Pancreas (tissue), 10 donors: ENCODE measurements around the gene RNF214. TPM values are rescaled to one million over a fixed set of nuclear protein-coding genes. Genes with fewer than 3 reads are reported as not detected.
A peak's percentile ranks its signal among the peaks of the same experiment; 100 is the strongest.

ENCODE experiments used
- ATAC-seq, 4 donors: fragments of 200-7000 bp; cut with Tn5 transposase; one replicate each; pipeline versions ENCODE4 v1.8.0 to v1.9.1; 2020; ENCODE audit warnings: mild to moderate bottlenecking in 4 of 4, moderate library complexity in 4 of 4
- DNase-seq, 6 donors: peaks; one replicate each; pipeline ENCODE4 v3.0.0-alpha.2; 2020
- FAIRE-seq: peaks from 2 replicates; lab custom pipeline; 2012; peaks lifted over from hg19 to GRCh38; lab: Jason Lieb, UNC
- H3K27ac ChIP-seq, 4 donors: fragments of 200-600 bp; sonication (generic); 1 replicate in 3 of 4; 2 replicates in 1 of 4; pipeline versions ENCODE4 v1.5.0 to v1.8.0; 2020
- H3K27me3 ChIP-seq, 4 donors: fragments of 200-600 bp; one replicate each; pipeline ENCODE4 v1.8.0; 2021
- H3K36me3 ChIP-seq, 3 donors: fragments of 200-600 bp; sonication (generic) in 1 of 3; one replicate each; pipeline versions ENCODE4 v1.5.0 to v1.8.0; 2020 to 2021
- H3K4me1 ChIP-seq, 3 donors: fragments of 200-600 bp; one replicate each; pipeline ENCODE4 v1.8.0; 2021
- H3K4me3 ChIP-seq, 4 donors: fragments of 200-600 bp; sonication (generic) in 2 of 4; one replicate each; pipeline versions ENCODE4 v1.5.0 to v1.8.0; 2020 to 2021
- H3K9me3 ChIP-seq, 4 donors: fragments of 200-600 bp; one replicate each; pipeline ENCODE4 v1.8.0; 2021
- CTCF ChIP-seq, 4 donors: fragments of 200-600 bp; sonication (generic) in 3 of 4; IDR thresholded peaks; one replicate each; pipeline versions ENCODE4 v1.5.0 to v1.8.0; 2021; ENCODE audit warnings: antibody characterized with exemption in 4 of 4
- WGBS, 2 donors: extraction: QIAGEN DNeasy Blood & Tissue Kit; methylation state at CpG; one replicate each; pipeline ENCODE4 v1.1.7; 2013; 5-methylcytosine and 5-hydroxymethylcytosine counted together
- intact Hi-C, 3 donors: fragments of 100-400 bp; cut with DNase I; formaldehyde crosslinking; loops; one replicate each; pipeline versions ENCODE4 v1.11.1 to v1.14.2; 2022
- polyA plus RNA-seq, 2 donors: library from polyadenylated mRNA; stranded (reverse); fragments of 200-250 nt; gene quantifications; one replicate each; pipeline ENCODE4 v1.2.3, GENCODE V29; 2013
- total RNA-seq, 6 donors: library from RNA; stranded (reverse); fragmentation: NEBNext Ultra II Directional in 4 of 6; extraction: Animal tissue kit (Norgen Biotek cat#: 25700) in 4 of 6; gene quantifications; one replicate each; pipeline versions ENCODE4 v1.2.1 to v1.2.4, GENCODE V29; 2021 to 2023
- donor health status: healthy with polysubstance abuse.
- donor health status: DM: no; HTN: no; CAD: no; lungs with moderate emphysema.
- donor health status: DM: no; HTN: no; CAD: no.
- donor health status: control.
- donor health status: control.
- donor health status: Bipolar disorder and iron deficiency.
- donor health status: DM: yes; HTN: yes; CAD: no.
- donor health status: DM: no; HTN: no; CAD: no.
- donor health status: DM: no; HTN: no; CAD: no.
- donor health status: DM: yes; HTN: yes; CAD: no.

RNF214 gene
- total and polyA plus RNA-seq, 8 donors, result 14.0 to 23.8 (median 19.0) TPM

GRCh38 chr11:117295438-117296137, 63.1 kb downstream of the RNF214 start:
- WGBS, 2 donors, result 39 to 46% methylated on average over 9 of the region's 9 CpGs
- Histone ChIP-seq H3K9me3 (no peaks in the 10 kb centered on the region), H3K27ac (peak overlapping the region in 2 of 4 donors; percentile 13 to 92), H3K36me3 (peaks cover 0 to 4% (median 0%) of the 10 kb centered on the region in 3 donors), H3K27me3 (no peaks in the 10 kb centered on the region), H3K4me3 (no peak overlapping the region), H3K4me1 (peaks cover 8 to 24% (median 15%) of the 10 kb centered on the region in 3 donors)
- no peak for FAIRE-seq
- TF ChIP-seq CTCF (IDR thresholded peaks at IDR 0.05), result no peak
- DNase-seq, result peak in 1 of 6 donors; percentile 64
- intact Hi-C loops, result no loop called here
- ATAC-seq, result no peak

- Histone ChIP-seq H3K27ac (peak overlapping the region in 3 of 4 donors; percentile 13 to 92 (median 21)), H3K27me3 (no peaks in the 10 kb centered on the region), H3K4me1 (peaks cover under 1 to 29% (median 19%) of the 10 kb centered on the region in 3 donors), H3K4me3 (peak overlapping the region in 1 of 4 donors; percentile 41), H3K36me3 (peaks cover 0 to 4% (median 0%) of the 10 kb centered on the region in 3 donors), H3K9me3 (no peaks in the 10 kb centered on the region)
- DNase-seq (no peak), ATAC-seq (no peak), FAIRE-seq (no peak)
- TF ChIP-seq CTCF (IDR thresholded peaks at IDR 0.05), result no peak
- intact Hi-C loops, result no loop called here
- 42 to 60% methylated on average over 6 of the region's 6 CpGs for WGBS, 2 donors
These were observed 64.4 kb downstream of the RNF214 start for GRCh38 chr11:117296881-117297280.

GRCh38 chr11:117298195-117298594, 65.7 kb downstream of the RNF214 start:
- peaks cover 1 to 29% (median 20%) of the 10 kb centered on the region in 3 donors for H3K4me1 ChIP-seq
- ATAC-seq (peak; percentile 24 to 39 (median 25)), DNase-seq (no peak), FAIRE-seq (no peak)
- intact Hi-C loops, result no loop called here
- H3K27ac ChIP-seq, result peak overlapping the region; percentile 73 to 92 (median 82)
- no peaks in the 10 kb centered on the region for H3K27me3 ChIP-seq
- H3K9me3 ChIP-seq, result no peaks in the 10 kb centered on the region
- TF ChIP-seq CTCF (IDR thresholded peaks at IDR 0.05), result no peak
- 37 to 57% methylated on average over 8 of the region's 8 CpGs for WGBS, 2 donors
- peak overlapping the region in 3 of 4 donors; percentile 5 to 41 (median 24) for H3K4me3 ChIP-seq
- peaks cover 0 to 4% (median 0%) of the 10 kb centered on the region in 3 donors for H3K36me3 ChIP-seq

- Histone ChIP-seq H3K4me1 (peaks cover 5 to 32% (median 29%) of the 10 kb centered on the region in 3 donors), H3K36me3 (peaks cover 0 to 4% (median 0%) of the 10 kb centered on the region in 3 donors), H3K27me3 (no peaks in the 10 kb centered on the region), H3K27ac (peak overlapping the region; percentile 73 to 92 (median 82)), H3K9me3 (no peaks in the 10 kb centered on the region), H3K4me3 (peak overlapping the region in 2 of 4 donors; percentile 24 to 41)
- DNase-seq (peak; percentile 62 to 87 (median 78)), FAIRE-seq (no peak), ATAC-seq (peak; percentile 69 to 81 (median 76))
- 11 to 12% methylated on average over 12 of the region's 12 CpGs for WGBS, 2 donors
- no peak for TF ChIP-seq CTCF (IDR thresholded peaks at IDR 0.05)
- intact Hi-C loops, result no loop called here
These were observed 67.1 kb downstream of the RNF214 start for GRCh38 chr11:117299351-117300282.
